H1 (cell line): ENCODE results near the gene TFEC. TPM values are rescaled to one million over a fixed set of nuclear protein-coding genes. Genes with fewer than 3 reads are reported as not detected.

Experiments used
- CTCF ChIA-PET: fragments of 300-600 bp; sonication (Branson Sonifier 250); formaldehyde crosslinking; loops from one replicate; lab custom pipeline; 2021; ENCODE audit not compliant: partially characterized antibody; lab: Charles Lee
- POLR2A ChIA-PET: fragments of 300-600 bp; sonication (Branson Sonifier 250); formaldehyde crosslinking; loops from one replicate; lab custom pipeline; 2021; ENCODE audit warnings: inconsistent platforms; ENCODE audit not compliant: partially characterized antibody; lab: Charles Lee
- DNase-seq, 2 experiments: peaks; one replicate each; pipeline versions ENCODE4 v3.0.0 to v3.0.0-alpha.2; 2010 to 2022; ENCODE audit warnings: low spot score in 2 of 2, low read depth in 1 of 2, mixed read lengths in 1 of 2
- FAIRE-seq: peaks from 2 replicates; lab custom pipeline; 2011; peaks lifted over from hg19 to GRCh38; lab: Jason Lieb, UNC
- H2AFZ ChIP-seq: 2 replicates; pipeline ENCODE4 v1.8.1; 2012; ENCODE audit warnings: low read length, inconsistent platforms
- H2AK5ac ChIP-seq: 2 replicates; pipeline ENCODE4 v1.6.1; 2013; ENCODE audit warnings: low read depth, low read length
- H2BK120ac ChIP-seq: replicated peaks from 2 replicates; pipeline ENCODE3; 2013; ENCODE audit warnings: low read depth, low read length, inconsistent platforms
- H2BK12ac ChIP-seq: 2 replicates; pipeline ENCODE4 v1.6.1; 2013; ENCODE audit warnings: low read depth, low read length
- H2BK15ac ChIP-seq: 2 replicates; pipeline ENCODE4 v1.6.1; 2013; ENCODE audit warnings: low read length
- H2BK20ac ChIP-seq: 2 replicates; pipeline ENCODE4 v1.6.1; 2013; ENCODE audit warnings: low read length
- H2BK5ac ChIP-seq: 2 replicates; pipeline ENCODE4 v1.6.1; 2013; ENCODE audit warnings: low read depth, low read length
- H3K14ac ChIP-seq: 2 replicates; pipeline ENCODE4 v1.6.1; 2013; ENCODE audit warnings: inconsistent platforms; ENCODE audit not compliant: insufficient read length
- H3K18ac ChIP-seq: 2 replicates; pipeline ENCODE4 v1.6.1; 2013; ENCODE audit warnings: low read length; ENCODE audit errors: extremely low read depth
- H3K23ac ChIP-seq: 2 replicates; pipeline ENCODE4 v1.6.1; 2013; ENCODE audit warnings: inconsistent platforms; ENCODE audit not compliant: insufficient read length
- H3K23me2 ChIP-seq: 2 replicates; pipeline ENCODE4 v1.6.1; 2013; ENCODE audit warnings: low read depth, low read length
- H3K27ac ChIP-seq: 2 replicates; pipeline ENCODE4 v1.6.1; 2011; ENCODE audit warnings: low read depth, low read length, inconsistent platforms
- H3K27me3 ChIP-seq, 4 experiments: replicated peaks in 1 of 4; 1 replicate in 1 of 4; 2 replicates in 3 of 4; pipeline versions ENCODE4 v1.6.1 to v1.8.1; 2011 to 2013; ENCODE audit warnings: low read length in 3 of 4, mild to moderate bottlenecking in 3 of 4, inconsistent platforms in 2 of 4, mixed read lengths in 2 of 4, moderate library complexity in 1 of 4; ENCODE audit not compliant: control insufficient read depth in 3 of 4, insufficient read depth in 3 of 4; ENCODE audit errors: extremely low read depth in 1 of 4
- H3K36me3 ChIP-seq, 4 experiments: 2 replicates each; pipeline versions ENCODE4 v1.6.1 to v1.8.1; 2011 to 2013; ENCODE audit warnings: mild to moderate bottlenecking in 4 of 4, low read length in 3 of 4, moderate library complexity in 2 of 4, control low read depth in 1 of 4, inconsistent platforms in 1 of 4; ENCODE audit not compliant: insufficient read depth in 4 of 4, control insufficient read depth in 2 of 4
- H3K4ac ChIP-seq: replicated peaks from 2 replicates; pipeline ENCODE3; 2013; ENCODE audit warnings: low read length, low read depth, mixed read lengths, inconsistent platforms; ENCODE audit not compliant: insufficient read length
- H3K4me1 ChIP-seq, 4 experiments: replicated peaks in 1 of 4; 1 replicate in 1 of 4; 2 replicates in 3 of 4; pipeline versions ENCODE4 v1.6.1 to v1.8.1; 2011 to 2013; ENCODE audit warnings: low read length in 3 of 4, inconsistent platforms in 2 of 4, mixed read lengths in 1 of 4; ENCODE audit not compliant: insufficient read depth in 4 of 4, control insufficient read depth in 3 of 4
- H3K4me2 ChIP-seq, 2 experiments: 2 replicates each; pipeline versions ENCODE4 v1.6.1 to v1.8.1; 2011 to 2013; ENCODE audit warnings: low read depth in 2 of 2, low read length in 2 of 2, control low read depth in 1 of 2, inconsistent platforms in 1 of 2, mild to moderate bottlenecking in 1 of 2; ENCODE audit not compliant: insufficient read depth in 1 of 2
- H3K4me3 ChIP-seq, 4 experiments: fragments of 200-600, 300-600 bp in 1 of 4; sonication (generic), shearing (Covaris generic), sonication (Bioruptor Twin) in 1 of 4; 2 replicates each; pipeline versions ENCODE4 v1.5.1 to v1.8.1; 2011 to 2016; ENCODE audit warnings: low read length in 4 of 4, low read depth in 3 of 4, control low read depth in 2 of 4, inconsistent platforms in 2 of 4, mild to moderate bottlenecking in 2 of 4, mixed read lengths in 1 of 4, moderate library complexity in 1 of 4; ENCODE audit not compliant: insufficient read depth in 2 of 4; ENCODE audit errors: extremely low read depth in 1 of 4
- H3K56ac ChIP-seq: replicated peaks from 2 replicates; pipeline ENCODE3; 2013; ENCODE audit warnings: low read depth, mild to moderate bottlenecking, mixed read lengths, low read length, inconsistent platforms; ENCODE audit not compliant: insufficient read length
- H3K79me1 ChIP-seq: 2 replicates; pipeline ENCODE4 v1.6.1; 2013; ENCODE audit warnings: low read depth, low read length, control low read depth
- H3K79me2 ChIP-seq, 2 experiments: 2 replicates each; pipeline versions ENCODE4 v1.6.1 to v1.8.1; 2012 to 2013; ENCODE audit warnings: low read length in 2 of 2, mild to moderate bottlenecking in 2 of 2, inconsistent platforms in 1 of 2; ENCODE audit not compliant: insufficient read depth in 2 of 2, control insufficient read depth in 1 of 2
- H3K9ac ChIP-seq, 4 experiments: replicated peaks in 1 of 4; 1 replicate in 1 of 4; 2 replicates in 3 of 4; pipeline versions ENCODE4 v1.6.1 to v1.8.1; 2011 to 2013; ENCODE audit warnings: low read depth in 3 of 4, low read length in 3 of 4, control low read depth in 2 of 4, mild to moderate bottlenecking in 2 of 4, moderate library complexity in 2 of 4, inconsistent platforms in 1 of 4; ENCODE audit errors: extremely low read depth in 1 of 4
- H3K9me3 ChIP-seq, 2 experiments: 2 replicates each; pipeline versions ENCODE4 v1.6.1 to v1.8.1; 2012 to 2013; ENCODE audit warnings: mild to moderate bottlenecking in 2 of 2, moderate library complexity in 2 of 2, control low read depth in 1 of 2, inconsistent platforms in 1 of 2, low read depth in 1 of 2, low read length in 1 of 2, mixed read lengths in 1 of 2; ENCODE audit not compliant: insufficient read depth in 2 of 2
- H4K20me1 ChIP-seq, 2 experiments: replicated peaks in 1 of 2; 2 replicates each; pipeline versions ENCODE3 to v1.8.1; 2011 to 2013; ENCODE audit warnings: inconsistent platforms in 2 of 2, low read length in 2 of 2, mild to moderate bottlenecking in 1 of 2; ENCODE audit not compliant: insufficient read depth in 2 of 2, control insufficient read depth in 1 of 2
- H4K5ac ChIP-seq: 2 replicates; pipeline ENCODE4 v1.6.1; 2013; ENCODE audit warnings: low read length, low read depth, mixed read lengths, inconsistent platforms; ENCODE audit not compliant: insufficient read length
- H4K8ac ChIP-seq: 2 replicates; pipeline ENCODE4 v1.8.0; 2013; ENCODE audit warnings: mild to moderate bottlenecking, moderate library complexity, low read length, inconsistent platforms; ENCODE audit not compliant: insufficient read depth; ENCODE audit errors: extremely low read depth
- H4K91ac ChIP-seq: replicated peaks from 2 replicates; pipeline ENCODE3; 2013; ENCODE audit warnings: low read length, mixed read lengths, inconsistent platforms; ENCODE audit not compliant: insufficient read length
- ASH2L ChIP-seq: fragments of 200-600, 300-600 bp; sonication (generic); IDR thresholded peaks from one replicate; pipeline ENCODE4 v1.7.1; 2017; ENCODE audit warnings: low read length
- BCL11A ChIP-seq, 2 experiments: IDR thresholded peaks; one replicate each; pipeline ENCODE4 v1.6.1; 2011; ENCODE audit warnings: low read depth in 2 of 2, low read length in 2 of 2, mild to moderate bottlenecking in 2 of 2
- CHD2 ChIP-seq: IDR thresholded peaks from 2 replicates; pipeline ENCODE4 v1.6.1; 2012; ENCODE audit warnings: low read length, improper control_type of control experiment
- GTF2F1 ChIP-seq: IDR thresholded peaks from 2 replicates; pipeline ENCODE4 v1.6.1; 2012; ENCODE audit warnings: low read depth, low read length, improper control_type of control experiment, borderline replicate concordance
- HDAC6 ChIP-seq: IDR thresholded peaks from one replicate; pipeline ENCODE4 v1.7.1; 2012; ENCODE audit warnings: low read depth, mild to moderate bottlenecking, inconsistent platforms, low read length, moderate library complexity
- JUND ChIP-seq: IDR thresholded peaks from 2 replicates; pipeline ENCODE4 v1.6.1; 2011; ENCODE audit warnings: mild to moderate bottlenecking, improper control_type of control experiment, low read length
- KDM4A ChIP-seq: IDR thresholded peaks from one replicate; pipeline ENCODE4 v1.7.1; 2012; ENCODE audit warnings: low read depth, mild to moderate bottlenecking, moderate library complexity, low read length, inconsistent platforms; ENCODE audit not compliant: severe bottlenecking
- MAFK ChIP-seq: IDR thresholded peaks from 2 replicates; pipeline ENCODE4 v1.6.1; 2012; ENCODE audit warnings: low read depth, mild to moderate bottlenecking, improper control_type of control experiment, low read length
- MAX ChIP-seq: IDR thresholded peaks from 2 replicates; pipeline ENCODE4 v1.6.1; 2012; ENCODE audit warnings: inconsistent platforms
- NANOG ChIP-seq: IDR thresholded peaks from 2 replicates; pipeline ENCODE4 v1.6.1; 2011; ENCODE audit warnings: low read length, low read depth, mild to moderate bottlenecking, inconsistent platforms; ENCODE audit not compliant: insufficient read depth, poor library complexity, severe bottlenecking
- RBBP5 ChIP-seq: IDR thresholded peaks from 2 replicates; pipeline ENCODE4 v1.7.1; 2012; ENCODE audit warnings: low read depth, mild to moderate bottlenecking, inconsistent platforms, low read length, moderate library complexity, borderline replicate concordance
- SIN3A ChIP-seq, 2 experiments: IDR thresholded peaks in 1 of 2; conservative IDR thresholded peaks in 1 of 2; 2 replicates each; pipeline ENCODE4 v1.6.1; 2011 to 2012; ENCODE audit warnings: low read length in 2 of 2, improper control_type of control experiment in 1 of 2, low read depth in 1 of 2, mild to moderate bottlenecking in 1 of 2
- SRF ChIP-seq: IDR thresholded peaks from 2 replicates; pipeline ENCODE4 v1.6.1; 2011; ENCODE audit warnings: mild to moderate bottlenecking, low read depth, low read length, moderate library complexity
- USF2 ChIP-seq: IDR thresholded peaks from 2 replicates; pipeline ENCODE4 v1.6.1; 2011; ENCODE audit warnings: low read length, improper control_type of control experiment
- WGBS, 2 experiments: shearing (Covaris generic) in 1 of 2; methylation state at CpG; one replicate each; pipeline versions ENCODE4 v1.1.6 to v1.1.7; 2013 to 2015; ENCODE audit warnings: low lambda C conversion rate in 2 of 2, mixed read lengths in 2 of 2, inconsistent platforms in 1 of 2, low coverage in 1 of 2, missing lambda C conversion rate in 1 of 2; ENCODE audit not compliant: insufficient replicate concordance in 2 of 2, insufficient coverage in 1 of 2, insufficient read length in 1 of 2; ENCODE audit errors: extremely low coverage in 1 of 2, missing lambda C conversion rate in 1 of 2; 5-methylcytosine and 5-hydroxymethylcytosine counted together
- polyA plus RNA-seq, 7 experiments: library from polyadenylated mRNA; depleted of rRNA in 3 of 7; stranded (reverse) in 5 of 7; unstranded in 2 of 7; fragments of >200 nt in 5 of 7; fragments of 200-250 nt in 2 of 7; gene quantifications; 1 replicate in 5 of 7; 2 replicates in 1 of 7; 4 replicates in 1 of 7; pipeline versions ENCODE4 v1.2.1 to v1.2.3, GENCODE V29; 2011 to 2013; ENCODE audit warnings: missing spikeins in 2 of 7, mixed read lengths in 2 of 7
- total RNA-seq: library from RNA; stranded (reverse); fragmentation: NEBNext Ultra II Directional; extraction: Animal tissue kit (Norgen Biotek cat#: 25700); gene quantifications from 2 replicates; pipeline ENCODE4 v1.2.1, GENCODE V29; 2021

The TFEC gene
- total and polyA plus RNA-seq, 2 of the 8 experiments (the other 6 are each of a cell fraction or from before 2014, with no cell fraction given), result not detected

DNA sequence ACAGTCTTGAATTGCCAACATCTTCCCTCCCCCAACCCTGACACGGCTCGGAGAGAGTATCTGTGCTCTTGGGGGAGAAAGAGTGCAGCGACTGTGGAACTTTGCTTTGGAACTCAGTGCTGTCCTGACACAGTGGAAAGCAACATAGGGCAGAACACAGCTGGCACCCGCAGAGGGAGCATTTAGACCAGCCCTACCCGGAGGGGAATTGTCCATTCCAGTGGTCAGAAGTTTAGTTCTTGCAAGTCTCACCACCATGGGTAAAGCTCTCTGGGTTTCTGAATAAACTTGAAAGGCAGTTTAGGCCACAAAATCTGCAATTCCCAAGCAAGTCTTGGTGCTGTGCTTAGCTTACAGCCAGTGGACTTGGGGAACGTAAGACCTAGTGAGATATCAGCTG, 34.9 kb downstream of the TFEC start:
- Histone ChIP-seq H3K4me3 (no peak overlapping the region), H3K4ac (no peak overlapping the region), H3K79me1 (no peaks in the 10 kb centered on the region), H4K91ac (no peak overlapping the region), H4K5ac (no peak overlapping the region), H2BK120ac (no peak overlapping the region), H2BK5ac (no peak overlapping the region), H3K9ac (no peak overlapping the region), H3K23me2 (no peaks in the 10 kb centered on the region), H4K8ac (no peak overlapping the region), H3K18ac (no peak overlapping the region), H3K27ac (no peak overlapping the region), H3K27me3 (no peaks in the 10 kb centered on the region), H3K9me3 (no peaks in the 10 kb centered on the region), H3K36me3 (no peaks in the 10 kb centered on the region), H3K56ac (no peak overlapping the region), H2AK5ac (no peak overlapping the region), H3K4me1 (no peaks in the 10 kb centered on the region), H3K23ac (no peak overlapping the region), H2BK20ac (no peak overlapping the region), H4K20me1 (no peaks in the 10 kb centered on the region), H3K14ac (no peak overlapping the region), H3K79me2 (no peaks in the 10 kb centered on the region), H2BK15ac (no peak overlapping the region), H2BK12ac (no peak overlapping the region), H2AFZ (no peak overlapping the region), H3K4me2 (no peak overlapping the region)
- FAIRE-seq (no peak), DNase-seq (no peak)
- WGBS, 2 experiments, result 97% methylated on average over 6 of the region's 6 CpGs; no CpG with 5 or more reads in 1 of the 2 experiments
- CTCF ChIA-PET, result no interaction called here
- POLR2A ChIA-PET, result no interaction called here
- no peak for TF ChIP-seq ASH2L
- TF ChIP-seq NANOG, result no peak
- no peak for TF ChIP-seq KDM4A
- no peak for TF ChIP-seq GTF2F1
- TF ChIP-seq CHD2, result no peak
- TF ChIP-seq HDAC6, result no peak
- no peak for TF ChIP-seq SIN3A (conservative IDR thresholded peaks at IDR 0.05 in 1 of 2, IDR thresholded peaks at IDR 0.05 in 1 of 2; ENCODE audit: low read depth in 1 of 2, low read length in 2 of 2)
- TF ChIP-seq MAX, result no peak
- no peak for TF ChIP-seq MAFK
- TF ChIP-seq USF2, result no peak
- no peak for TF ChIP-seq BCL11A (IDR thresholded peaks at IDR 0.05; ENCODE audit: low read depth in 2 of 2, low read length in 2 of 2)
- no peak for TF ChIP-seq SRF
- no peak for TF ChIP-seq JUND
- TF ChIP-seq RBBP5, result no peak
